Measurements from ENCODE around the gene MCRS1.

DNA sequence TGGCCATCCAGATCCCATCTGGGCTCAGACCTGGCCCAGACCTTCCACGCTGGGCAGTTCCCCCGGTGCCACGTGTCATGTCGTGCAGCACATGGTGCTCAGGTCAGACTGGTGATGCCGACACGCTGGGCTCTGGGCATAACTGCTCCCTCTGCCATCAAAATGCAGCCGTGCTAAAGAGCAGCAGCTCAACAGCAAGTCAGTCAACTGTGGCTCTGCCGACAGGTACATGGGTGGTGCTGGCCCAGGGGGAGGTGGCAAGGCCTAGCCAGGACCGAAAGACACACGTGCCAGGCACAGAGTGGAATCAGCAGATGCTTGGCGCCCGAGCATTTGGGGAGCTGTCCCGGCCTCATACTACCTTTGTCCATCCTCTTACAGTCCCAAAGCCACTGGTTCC, 1.6 kb downstream of the MCRS1 start:
- TF ChIP-seq, protein P1, sequence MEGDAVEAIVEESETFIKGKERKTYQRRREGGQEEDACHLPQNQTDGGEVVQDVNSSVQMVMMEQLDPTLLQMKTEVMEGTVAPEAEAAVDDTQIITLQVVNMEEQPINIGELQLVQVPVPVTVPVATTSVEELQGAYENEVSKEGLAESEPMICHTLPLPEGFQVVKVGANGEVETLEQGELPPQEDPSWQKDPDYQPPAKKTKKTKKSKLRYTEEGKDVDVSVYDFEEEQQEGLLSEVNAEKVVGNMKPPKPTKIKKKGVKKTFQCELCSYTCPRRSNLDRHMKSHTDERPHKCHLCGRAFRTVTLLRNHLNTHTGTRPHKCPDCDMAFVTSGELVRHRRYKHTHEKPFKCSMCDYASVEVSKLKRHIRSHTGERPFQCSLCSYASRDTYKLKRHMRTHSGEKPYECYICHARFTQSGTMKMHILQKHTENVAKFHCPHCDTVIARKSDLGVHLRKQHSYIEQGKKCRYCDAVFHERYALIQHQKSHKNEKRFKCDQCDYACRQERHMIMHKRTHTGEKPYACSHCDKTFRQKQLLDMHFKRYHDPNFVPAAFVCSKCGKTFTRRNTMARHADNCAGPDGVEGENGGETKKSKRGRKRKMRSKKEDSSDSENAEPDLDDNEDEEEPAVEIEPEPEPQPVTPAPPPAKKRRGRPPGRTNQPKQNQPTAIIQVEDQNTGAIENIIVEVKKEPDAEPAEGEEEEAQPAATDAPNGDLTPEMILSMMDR (IDR thresholded peaks at IDR 0.05; ENCODE audit: insufficient read depth, low read length, poor library complexity, severe bottlenecking), result no peak
- TF ChIP-seq EZH2phosphoT487 (conservative IDR thresholded peaks at IDR 0.05; ENCODE audit: low read length), result no peak
